ENCODE data around the gene ZKSCAN2.

GRCh38 chr16:25253322-25253721, 4.3 kb downstream of the ZKSCAN2 start:
- TF ChIP-seq, protein P1, sequence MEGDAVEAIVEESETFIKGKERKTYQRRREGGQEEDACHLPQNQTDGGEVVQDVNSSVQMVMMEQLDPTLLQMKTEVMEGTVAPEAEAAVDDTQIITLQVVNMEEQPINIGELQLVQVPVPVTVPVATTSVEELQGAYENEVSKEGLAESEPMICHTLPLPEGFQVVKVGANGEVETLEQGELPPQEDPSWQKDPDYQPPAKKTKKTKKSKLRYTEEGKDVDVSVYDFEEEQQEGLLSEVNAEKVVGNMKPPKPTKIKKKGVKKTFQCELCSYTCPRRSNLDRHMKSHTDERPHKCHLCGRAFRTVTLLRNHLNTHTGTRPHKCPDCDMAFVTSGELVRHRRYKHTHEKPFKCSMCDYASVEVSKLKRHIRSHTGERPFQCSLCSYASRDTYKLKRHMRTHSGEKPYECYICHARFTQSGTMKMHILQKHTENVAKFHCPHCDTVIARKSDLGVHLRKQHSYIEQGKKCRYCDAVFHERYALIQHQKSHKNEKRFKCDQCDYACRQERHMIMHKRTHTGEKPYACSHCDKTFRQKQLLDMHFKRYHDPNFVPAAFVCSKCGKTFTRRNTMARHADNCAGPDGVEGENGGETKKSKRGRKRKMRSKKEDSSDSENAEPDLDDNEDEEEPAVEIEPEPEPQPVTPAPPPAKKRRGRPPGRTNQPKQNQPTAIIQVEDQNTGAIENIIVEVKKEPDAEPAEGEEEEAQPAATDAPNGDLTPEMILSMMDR (conservative IDR thresholded peaks at IDR 0.05; ENCODE audit: low read depth, low read length) = no peak
- no peak for TF ChIP-seq POLR2A (IDR thresholded peaks at IDR 0.05; ENCODE audit: low read depth, low read length)

Data from IMR-90 (cell line).